NCI-H460 (cell line): Measurements from ENCODE around the gene ZBTB16. TPM values are rescaled to one million over a fixed set of nuclear protein-coding genes. Genes with fewer than 3 reads are reported as not detected.

Experiments
- DNase-seq: peaks from one replicate; pipeline ENCODE4 v3.0.0-alpha.2; 2016; ENCODE audit warnings: low read depth; ENCODE audit errors: extremely low read depth
- total RNA-seq: library from RNA; depleted of rRNA; stranded (reverse); fragments of >200 nt; shearing (Covaris generic); gene quantifications from 2 replicates; pipeline ENCODE4 v1.2.3, GENCODE V29; 2014

The ZBTB16 gene
- total RNA-seq, 1 experiment from 2014 or later, result not detected

DNA sequence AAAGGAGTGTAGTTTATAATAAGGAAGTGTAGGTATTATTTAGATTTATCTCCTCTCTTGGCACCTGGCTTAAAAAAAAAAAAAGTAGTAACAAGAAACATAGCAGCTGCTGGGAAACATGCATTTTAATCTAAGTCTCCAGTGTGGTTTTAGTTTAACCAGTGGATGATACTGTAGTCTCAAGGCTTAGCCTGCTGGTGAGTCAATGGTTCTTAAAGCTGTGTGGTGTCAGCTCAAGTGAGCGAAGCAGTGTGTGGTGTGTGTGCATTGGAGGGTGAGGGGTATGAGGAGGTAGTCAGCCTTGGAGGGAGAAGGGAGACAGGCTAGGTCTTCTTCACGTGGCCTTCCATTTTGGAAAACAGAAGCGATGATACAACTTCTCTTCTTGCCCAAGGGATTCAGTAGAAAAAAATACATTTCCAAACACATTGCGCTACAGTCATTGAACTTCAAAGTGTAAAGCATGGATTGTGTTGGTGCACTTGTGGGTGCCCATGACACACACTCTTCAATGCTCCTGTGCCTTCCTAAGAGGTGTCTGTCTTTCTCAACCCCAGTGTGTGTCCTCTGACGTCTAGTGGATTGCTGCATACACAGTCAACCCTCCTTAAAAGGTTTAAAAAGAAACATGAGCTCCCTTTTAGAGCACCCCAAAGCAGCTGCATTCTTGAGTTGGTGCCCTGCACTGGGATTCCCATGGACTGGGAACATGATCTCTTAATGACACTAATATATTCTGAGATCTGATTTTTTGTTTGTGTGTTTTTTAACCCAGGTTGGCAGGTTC lies 40.1 kb downstream of the ZBTB16 start:
- DNase-seq, result no peak

DNA sequence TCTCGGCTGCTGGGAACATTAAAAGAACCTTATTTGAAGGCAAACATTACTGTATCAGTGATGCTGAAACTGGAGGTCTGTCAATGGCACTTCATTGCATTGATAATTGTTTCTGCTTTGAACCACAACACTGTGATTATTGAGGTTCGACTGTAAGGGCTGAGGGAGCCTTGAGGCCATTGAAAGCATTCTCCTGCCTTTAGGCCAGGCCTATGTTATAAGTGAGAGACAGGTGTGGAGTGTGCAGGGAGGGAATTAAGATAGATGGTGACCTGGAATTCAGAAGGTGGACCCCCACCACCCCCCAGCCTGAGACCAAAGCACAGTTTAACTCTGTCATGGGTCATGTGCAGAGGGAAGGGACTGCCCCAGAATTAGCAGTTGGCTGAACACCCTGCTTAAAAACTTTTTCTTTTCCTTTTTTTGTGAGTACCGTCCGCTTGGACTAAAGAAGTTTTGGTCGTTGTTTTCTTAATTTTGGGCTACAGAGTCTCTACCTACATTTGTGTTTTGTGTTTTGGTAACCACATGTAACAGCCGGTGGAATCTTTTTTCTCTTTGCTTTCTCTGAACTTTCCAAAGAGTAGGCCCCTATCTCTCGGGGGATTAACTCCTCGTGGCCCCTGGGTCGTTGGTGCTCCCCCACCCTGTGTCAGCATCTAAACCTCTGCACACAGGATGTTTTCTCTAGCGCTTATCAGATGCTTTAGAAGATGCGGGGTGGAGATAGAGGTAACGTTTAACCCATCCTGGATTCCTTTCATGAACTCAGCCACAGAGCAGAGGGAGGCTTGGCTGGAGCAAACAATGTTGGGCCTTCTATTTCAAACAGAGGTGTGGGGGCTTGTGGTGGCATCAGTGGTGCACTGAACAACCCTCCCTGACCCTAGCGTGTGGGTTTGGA lies 43.7 kb downstream of the ZBTB16 start:
- no peak for DNase-seq

DNA sequence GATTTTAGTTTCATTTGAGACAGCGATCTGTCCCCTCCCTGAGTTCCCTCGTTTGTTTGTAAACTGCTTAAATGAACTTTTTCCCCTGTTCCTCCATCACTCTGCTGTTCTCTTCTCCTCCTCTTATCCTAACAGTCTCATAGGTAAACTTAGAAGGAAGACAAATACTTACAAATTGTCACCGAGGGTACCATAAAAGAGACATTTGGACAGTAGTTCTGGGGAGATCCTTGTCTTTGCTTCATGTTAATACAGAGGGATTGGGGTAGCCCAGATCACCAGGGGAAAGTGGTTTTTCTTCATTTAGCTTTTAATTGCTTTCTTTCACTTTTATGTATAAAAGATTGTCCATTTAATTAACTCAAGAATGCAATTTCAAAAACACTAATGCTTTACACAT lies 46.1 kb downstream of the ZBTB16 start:
- no peak for DNase-seq

DNA sequence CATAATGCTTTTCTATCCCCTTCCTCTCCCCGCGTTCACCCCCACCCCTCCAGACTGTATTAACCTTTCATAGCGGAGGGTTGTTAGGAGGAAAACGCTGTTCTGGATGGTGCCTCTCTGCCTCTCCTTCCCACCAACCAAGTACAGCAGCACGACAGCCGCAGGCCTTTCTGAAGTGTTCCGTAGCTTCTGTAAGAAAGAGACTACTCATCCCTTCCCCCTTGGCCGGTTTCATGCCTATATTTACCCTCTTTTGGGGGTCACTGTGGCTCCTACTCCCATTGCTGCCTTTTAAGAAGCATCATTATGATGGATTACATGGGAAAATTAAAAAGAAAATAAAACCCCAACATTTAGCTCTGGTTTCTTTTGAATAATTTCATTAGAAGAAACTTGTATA lies 46.5 kb downstream of the ZBTB16 start:
- DNase-seq, result no peak

DNA sequence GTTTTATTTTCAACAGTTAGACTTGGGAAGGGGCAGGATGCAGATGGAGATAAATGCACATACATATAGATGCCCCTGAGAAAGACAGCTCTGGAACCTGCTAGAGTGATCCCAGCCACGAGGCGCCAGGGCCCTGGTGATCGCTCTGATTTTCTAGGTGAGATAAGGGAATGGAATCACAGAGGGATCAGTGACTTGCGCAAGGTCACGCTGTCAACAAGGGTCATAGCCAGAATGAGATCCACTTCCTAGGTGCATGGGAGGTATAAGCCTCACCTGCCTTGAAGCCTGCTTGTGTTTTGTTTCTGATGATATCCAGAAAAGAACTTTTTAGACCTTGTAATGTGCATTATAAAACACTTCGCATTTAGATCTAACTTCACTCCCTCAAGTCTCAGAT lies 47.5 kb downstream of the ZBTB16 start:
- DNase-seq, result no peak

- DNase-seq, result no peak
Measured at GRCh38 chr11:114108501-114109205, 49.1 kb downstream of the ZBTB16 start.

GRCh38 chr11:114109206-114110090 lies 49.9 kb downstream of the ZBTB16 start:
- no peak for DNase-seq

DNA sequence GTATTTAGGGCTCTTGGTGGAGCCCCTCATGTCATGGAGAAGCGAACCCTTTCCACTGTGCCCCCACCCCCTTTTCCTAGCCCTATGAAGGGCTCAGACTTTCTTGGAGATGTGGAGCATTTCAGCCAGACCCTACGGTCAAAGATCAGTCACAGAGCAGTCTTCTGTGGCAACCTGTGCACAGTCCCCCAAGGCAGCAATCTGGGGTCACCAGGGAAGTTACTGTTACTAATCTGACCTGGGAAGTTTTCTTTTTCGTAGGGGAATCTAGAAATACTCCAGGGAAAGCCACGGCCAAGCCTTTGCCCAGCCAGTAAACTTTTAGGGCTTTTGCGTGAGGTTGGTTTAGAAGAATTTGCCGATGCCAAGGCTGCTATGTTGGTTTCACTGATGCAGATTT lies 50.6 kb downstream of the ZBTB16 start:
- DNase-seq, result no peak

DNA sequence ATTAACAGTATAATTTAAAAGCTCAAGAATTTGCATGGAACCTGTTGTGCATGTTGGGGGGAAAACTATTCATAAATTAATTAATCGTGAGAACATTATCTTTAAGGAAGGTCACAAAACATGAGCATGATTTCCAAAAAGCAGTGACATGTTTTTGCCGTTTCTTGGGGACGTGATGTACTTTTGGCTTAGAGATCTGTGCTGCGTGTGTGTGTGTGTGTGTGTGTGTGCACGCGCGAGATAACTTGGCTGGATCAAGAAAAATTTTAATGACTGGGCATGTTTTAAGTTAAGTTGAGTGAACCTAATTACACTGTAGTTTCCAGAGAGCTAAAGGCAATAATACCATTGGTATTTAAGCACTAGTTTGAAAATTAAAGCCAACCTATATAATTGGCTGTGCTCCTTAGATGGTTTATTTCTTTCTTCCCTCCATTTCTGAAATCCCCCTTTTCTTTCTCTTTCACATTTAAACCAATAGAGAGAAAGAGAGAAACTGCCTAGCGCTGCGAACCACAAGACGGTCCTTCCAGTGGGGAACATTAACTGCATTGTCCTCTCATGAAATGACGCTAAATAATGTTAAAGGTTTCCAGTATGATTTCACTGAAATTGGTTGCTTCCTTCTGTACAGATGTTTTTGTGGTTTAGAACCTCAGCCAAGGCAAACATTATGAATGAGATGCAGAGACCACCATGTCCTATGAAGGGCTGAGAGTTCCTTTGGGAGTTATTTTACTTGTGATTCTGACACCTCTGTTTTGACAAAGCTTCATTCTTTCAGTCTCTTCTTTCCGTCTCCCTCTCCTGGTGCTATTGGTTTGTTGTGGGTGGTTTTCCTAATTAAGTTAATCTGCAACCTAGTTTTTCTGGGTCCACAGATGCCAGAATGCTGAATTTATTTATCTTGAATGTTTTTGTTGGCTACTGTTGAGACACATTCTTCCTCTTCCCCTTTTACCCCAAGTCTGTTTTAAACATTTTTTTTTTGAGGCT lies 51.7 kb downstream of the ZBTB16 start:
- no peak for DNase-seq

GRCh38 chr11:114115451-114115928 lies 56.0 kb downstream of the ZBTB16 start:
- DNase-seq, result no peak

DNA sequence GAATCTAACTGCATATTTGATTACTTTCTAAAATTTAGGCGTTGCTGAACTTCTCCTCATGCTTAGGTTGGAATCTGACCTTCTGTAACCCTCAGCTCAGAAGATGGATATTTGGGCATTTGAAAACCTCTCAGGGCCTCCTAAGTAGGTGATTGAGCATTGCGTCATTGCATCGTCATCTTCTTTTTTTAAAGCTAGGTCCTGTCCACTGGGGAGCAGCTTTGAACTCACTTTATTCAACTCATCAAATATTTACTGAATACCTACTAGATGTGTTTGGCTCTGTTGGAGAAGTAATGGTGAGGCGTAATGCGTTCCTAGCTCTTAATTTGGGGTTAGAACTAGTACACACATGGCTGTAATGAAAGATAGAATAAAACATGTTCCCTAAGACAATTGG lies 56.8 kb downstream of the ZBTB16 start:
- DNase-seq, result no peak

- DNase-seq, result no peak
Measured at GRCh38 chr11:114116800-114117199, 57.3 kb downstream of the ZBTB16 start.

GRCh38 chr11:114120606-114121005 lies 61.1 kb downstream of the ZBTB16 start:
- DNase-seq, result no peak

DNA sequence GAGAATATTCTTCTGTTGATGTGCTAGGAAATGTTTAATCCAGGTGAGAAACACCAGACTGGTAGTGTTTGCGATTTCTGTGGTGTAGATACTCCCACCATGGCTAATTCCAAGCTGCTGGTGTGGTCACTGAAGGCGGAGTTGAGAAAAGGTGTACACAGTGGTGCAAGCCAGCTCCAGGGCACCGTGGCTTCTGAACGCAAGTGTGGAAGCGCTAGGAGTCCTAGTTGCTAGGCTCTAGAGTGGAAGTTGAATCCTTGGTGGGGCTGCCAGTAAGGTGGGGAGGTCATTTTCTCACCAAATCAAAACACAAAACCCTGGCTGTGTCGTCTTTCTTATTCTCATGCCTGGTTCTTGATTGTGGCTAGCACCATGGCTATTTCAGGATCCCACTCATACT lies 61.6 kb downstream of the ZBTB16 start:
- DNase-seq, result no peak

DNA sequence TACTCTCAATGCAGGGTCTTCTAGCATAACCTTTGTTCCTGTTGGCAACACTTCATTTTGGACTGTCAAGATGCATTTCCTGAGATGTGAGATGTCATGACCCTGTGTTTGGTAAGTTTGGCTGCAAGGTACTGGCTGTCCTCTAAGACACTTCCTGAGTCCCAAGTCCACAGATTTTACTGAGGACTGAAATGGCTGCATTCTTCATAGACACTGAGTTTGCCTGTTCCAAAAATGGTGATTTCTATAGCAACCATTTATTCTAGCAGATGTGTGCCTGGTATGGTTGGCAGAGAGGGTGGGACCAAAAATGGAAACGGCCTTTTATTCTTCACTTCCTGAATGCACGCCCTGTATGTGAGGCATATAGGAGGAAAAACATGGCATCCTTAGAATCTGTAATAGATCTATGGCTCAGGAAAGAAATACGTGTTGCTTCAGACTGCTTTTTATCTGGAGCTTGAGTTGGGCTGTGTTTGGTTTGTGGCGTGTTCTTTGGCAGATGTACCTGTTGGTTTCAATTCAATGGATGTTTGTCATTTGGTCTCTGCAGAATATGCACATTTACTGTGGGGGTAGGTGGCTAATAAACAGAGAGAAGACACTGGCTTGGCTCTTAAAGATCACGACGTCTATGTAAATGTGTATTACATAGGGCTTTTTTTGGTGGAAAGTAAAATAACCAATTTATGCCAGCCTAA lies 62.4 kb downstream of the ZBTB16 start:
- DNase-seq, result no peak

GRCh38 chr11:114122686-114123085 lies 63.2 kb downstream of the ZBTB16 start:
- DNase-seq, result no peak

- DNase-seq, result no peak
Measured at GRCh38 chr11:114123692-114124330, 64.3 kb downstream of the ZBTB16 start.
